Mononuclear cell (primary cell): Measurements from ENCODE around the gene SOCS3. TPM values are rescaled to one million over a fixed set of nuclear protein-coding genes. Genes with fewer than 3 reads are reported as not detected.

Source experiments
- H3K27me3 ChIP-seq: 2 replicates; pipeline ENCODE4 v1.6.0; 2011; ENCODE audit warnings: low read length, control low read depth; ENCODE audit not compliant: insufficient read depth
- H3K4me1 ChIP-seq: 2 replicates; pipeline ENCODE4 v1.5.1; 2011; ENCODE audit warnings: mild to moderate bottlenecking, low read length, control low read depth; ENCODE audit not compliant: insufficient read depth
- H3K4me3 ChIP-seq: 2 replicates; pipeline ENCODE4 v1.5.1; 2011; ENCODE audit warnings: mild to moderate bottlenecking, low read length, moderate library complexity
- H3K9me3 ChIP-seq: 2 replicates; pipeline ENCODE4 v1.5.1; 2011; ENCODE audit warnings: low read depth, mild to moderate bottlenecking, control low read depth, low read length
- total RNA-seq: library from RNA; depleted of rRNA; stranded (reverse); fragments of >200 nt; gene quantifications from one replicate; pipeline ENCODE4 v1.2.3, GENCODE V29; 2012

The SOCS3 gene
- 503 TPM for total RNA-seq

DNA sequence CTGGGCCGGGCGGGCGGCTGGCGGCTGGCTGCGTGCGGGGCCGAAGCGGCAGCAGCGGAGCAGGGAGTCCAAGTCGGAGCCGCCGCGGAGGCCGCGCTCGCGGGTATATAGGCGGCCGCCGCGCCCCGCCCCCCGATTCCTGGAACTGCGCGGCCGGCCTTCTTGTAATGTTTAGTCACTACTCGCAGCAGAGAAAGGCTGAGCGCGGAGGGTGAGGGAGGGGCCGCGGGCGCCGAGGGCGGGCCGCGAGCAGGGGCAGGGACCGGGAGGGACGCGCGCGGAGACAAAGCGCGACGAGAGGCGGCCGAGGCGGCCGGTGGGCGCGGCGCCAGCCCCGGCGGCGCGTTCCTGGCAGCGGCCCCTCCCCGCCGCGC lies at the start of gene SOCS3:
SOCS3 (minus strand) TSS at position 81 of the 374 bp plus-strand sequence. CDS start 982 bp downstream, outside the sequence.
- Histone ChIP-seq H3K9me3 (no peaks in the 10 kb centered on the region), H3K4me1 (peaks cover 50% of the 10 kb centered on the region), H3K27me3 (peaks cover 7% of the 10 kb centered on the region), H3K4me3 (peak within 1 kb of the TSS; percentile 91)

- H3K9me3 ChIP-seq, result no peaks in the 10 kb centered on the region
- peaks cover 36% of the 10 kb centered on the region for H3K4me1 ChIP-seq
- H3K4me3 ChIP-seq, result no peak overlapping the region
- no peaks in the 10 kb centered on the region for H3K27me3 ChIP-seq
These were observed 49.5 kb upstream of the SOCS3 start for GRCh38 chr17:78409191-78409928.

GRCh38 chr17:78408476-78409050 lies 48.7 kb upstream of the SOCS3 start:
- H3K4me1 ChIP-seq, result peaks cover 28% of the 10 kb centered on the region
- no peak overlapping the region for H3K4me3 ChIP-seq

GRCh38 chr17:78407387-78408000 lies 47.6 kb upstream of the SOCS3 start:
- no peaks in the 10 kb centered on the region for H3K9me3 ChIP-seq
- H3K27me3 ChIP-seq, result no peaks in the 10 kb centered on the region
- peaks cover 17% of the 10 kb centered on the region for H3K4me1 ChIP-seq
- H3K4me3 ChIP-seq, result no peak overlapping the region

More at GRCh38 chr17:78408476-78409050, 48.7 kb upstream of the SOCS3 start:
- no peaks in the 10 kb centered on the region for H3K9me3 ChIP-seq
- no peaks in the 10 kb centered on the region for H3K27me3 ChIP-seq

DNA sequence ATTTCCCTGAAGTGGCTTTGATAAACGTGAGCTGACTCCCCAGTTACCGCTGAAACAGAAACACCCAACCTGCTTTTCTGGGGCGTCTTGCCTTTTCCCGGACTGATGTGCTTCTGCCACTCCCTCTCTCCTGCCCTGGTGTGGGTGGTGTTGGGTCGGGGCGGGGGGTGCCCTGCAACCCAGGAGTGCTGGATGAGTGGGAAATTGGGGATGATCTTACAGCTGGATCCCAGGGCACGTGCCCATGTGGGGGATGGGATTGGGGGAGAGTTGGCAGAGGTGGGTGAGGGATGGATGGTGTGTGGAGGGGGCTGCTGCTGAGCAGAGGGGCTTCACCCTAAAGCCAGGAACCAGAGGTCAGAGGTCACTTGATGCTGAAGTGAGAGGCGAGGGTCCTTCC lies 47.0 kb upstream of the SOCS3 start:
- H3K4me3 ChIP-seq, result no peak overlapping the region
- no peaks in the 10 kb centered on the region for H3K9me3 ChIP-seq
- H3K27me3 ChIP-seq, result no peaks in the 10 kb centered on the region
- peaks cover 12% of the 10 kb centered on the region for H3K4me1 ChIP-seq

GRCh38 chr17:78406396-78406795 lies 46.5 kb upstream of the SOCS3 start:
- no peak overlapping the region for H3K4me3 ChIP-seq
- H3K9me3 ChIP-seq, result no peaks in the 10 kb centered on the region
- peaks cover 12% of the 10 kb centered on the region for H3K4me1 ChIP-seq
- no peaks in the 10 kb centered on the region for H3K27me3 ChIP-seq

GRCh38 chr17:78403822-78404221 lies 43.9 kb upstream of the SOCS3 start:
- Histone ChIP-seq H3K9me3 (no peaks in the 10 kb centered on the region), H3K27me3 (no peaks in the 10 kb centered on the region), H3K4me1 (peaks cover 11% of the 10 kb centered on the region), H3K4me3 (no peak overlapping the region)

DNA sequence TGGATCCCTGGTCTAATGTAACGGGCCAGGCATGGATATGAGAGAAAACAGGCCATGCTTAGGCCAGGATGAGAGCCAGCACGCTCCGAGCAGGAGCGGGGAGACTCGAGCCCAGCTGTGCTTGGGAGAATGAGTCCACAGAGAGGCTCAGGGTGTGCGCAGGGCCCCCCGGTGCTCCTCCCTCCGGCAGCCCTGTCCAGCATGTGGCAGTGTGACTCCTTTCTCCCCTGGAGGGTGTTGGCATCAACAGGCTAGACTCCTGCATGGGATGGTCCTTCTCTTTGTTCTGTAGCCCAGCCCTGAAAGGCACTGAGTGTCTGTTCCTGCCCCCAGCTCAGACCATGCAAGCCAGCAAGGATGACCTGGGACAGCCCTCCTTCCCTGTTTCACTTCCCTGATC lies 42.0 kb upstream of the SOCS3 start:
- Histone ChIP-seq H3K27me3 (no peaks in the 10 kb centered on the region), H3K4me3 (no peak overlapping the region), H3K9me3 (no peaks in the 10 kb centered on the region), H3K4me1 (peaks cover 11% of the 10 kb centered on the region)

GRCh38 chr17:78401246-78401645 lies 41.4 kb upstream of the SOCS3 start:
- Histone ChIP-seq H3K9me3 (no peaks in the 10 kb centered on the region), H3K4me1 (peaks cover 7% of the 10 kb centered on the region), H3K4me3 (no peak overlapping the region), H3K27me3 (no peaks in the 10 kb centered on the region)

GRCh38 chr17:78400581-78401240 lies 40.8 kb upstream of the SOCS3 start:
- Histone ChIP-seq H3K4me1 (peaks cover 7% of the 10 kb centered on the region), H3K27me3 (no peaks in the 10 kb centered on the region), H3K4me3 (no peak overlapping the region), H3K9me3 (no peaks in the 10 kb centered on the region)

- H3K4me3 ChIP-seq, result no peak overlapping the region
- H3K4me1 ChIP-seq, result peaks cover 7% of the 10 kb centered on the region
- H3K27me3 ChIP-seq, result no peaks in the 10 kb centered on the region
- H3K9me3 ChIP-seq, result no peaks in the 10 kb centered on the region
These were observed 39.8 kb upstream of the SOCS3 start for GRCh38 chr17:78399693-78400144.

- no peaks in the 10 kb centered on the region for H3K9me3 ChIP-seq
- no peak overlapping the region for H3K4me3 ChIP-seq
- no peaks in the 10 kb centered on the region for H3K27me3 ChIP-seq
- peaks cover 7% of the 10 kb centered on the region for H3K4me1 ChIP-seq
These were observed 39.3 kb upstream of the SOCS3 start for GRCh38 chr17:78399028-78399692.

DNA sequence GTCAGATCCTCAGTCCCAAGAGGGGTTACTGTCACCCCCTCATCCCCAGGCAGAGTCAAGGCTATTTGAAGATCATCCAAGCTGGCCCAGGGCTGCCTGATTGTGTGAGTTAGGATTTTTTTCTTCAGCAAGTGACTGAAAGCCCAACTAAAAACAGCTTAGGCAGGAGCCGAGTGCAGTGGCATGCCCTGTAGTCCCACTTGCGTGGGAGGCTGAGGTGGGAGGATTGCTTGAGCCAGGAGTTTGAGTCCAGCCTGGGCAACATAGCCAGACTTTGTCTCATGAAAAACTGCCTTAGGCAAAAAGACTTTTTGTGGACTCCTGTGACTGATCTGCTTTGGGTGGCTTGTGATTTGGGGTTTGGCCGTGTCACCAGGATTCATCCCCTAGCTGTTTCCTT lies 38.5 kb upstream of the SOCS3 start:
- H3K4me1 ChIP-seq, result peaks cover 7% of the 10 kb centered on the region
- H3K9me3 ChIP-seq, result no peaks in the 10 kb centered on the region
- no peak overlapping the region for H3K4me3 ChIP-seq
- H3K27me3 ChIP-seq, result no peaks in the 10 kb centered on the region

DNA sequence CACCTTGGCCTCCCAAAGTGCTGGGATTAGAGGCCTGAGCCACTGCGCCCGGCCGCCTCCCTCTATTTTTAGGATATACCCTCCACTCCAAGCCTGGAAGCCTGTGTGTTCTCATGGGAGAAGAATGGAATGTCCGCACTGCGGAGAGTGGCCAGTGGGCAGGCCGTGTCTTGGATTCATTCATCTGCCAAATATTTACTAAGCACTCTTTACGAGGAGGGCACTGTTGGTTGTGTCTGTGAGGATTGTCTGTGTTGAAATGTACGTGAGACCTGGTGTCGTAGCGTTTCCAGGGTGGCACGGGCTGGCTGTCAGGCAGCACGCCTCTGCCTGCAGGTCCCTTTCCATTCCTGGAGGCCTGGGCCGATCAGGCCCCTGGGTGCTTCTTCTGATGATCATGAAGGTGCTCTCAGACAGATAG lies 37.8 kb upstream of the SOCS3 start:
- Histone ChIP-seq H3K9me3 (no peaks in the 10 kb centered on the region), H3K4me1 (peaks cover 7% of the 10 kb centered on the region), H3K27me3 (no peaks in the 10 kb centered on the region), H3K4me3 (no peak overlapping the region)
